Measurements from ENCODE around the gene SLIT3.

SLIT3 gene

DNA sequence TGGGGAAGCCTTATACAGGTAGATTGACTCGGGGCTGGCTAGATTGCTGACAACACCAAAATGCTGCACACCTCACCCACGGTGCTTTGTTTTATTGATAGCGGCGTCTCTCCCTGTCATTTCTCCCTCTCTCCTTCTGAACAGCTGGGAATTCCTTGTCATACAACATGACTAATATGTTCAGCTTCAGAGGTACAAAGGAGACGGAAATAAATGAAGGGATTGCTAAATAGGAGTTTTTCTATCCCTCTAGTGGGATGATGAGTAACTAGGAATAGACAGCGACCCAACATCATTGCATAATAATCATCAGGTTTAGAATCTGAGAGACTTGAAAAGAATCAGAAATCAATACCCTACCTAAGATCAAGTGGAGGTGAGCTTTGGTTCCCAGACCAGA lies 384.1 kb downstream of the SLIT3 start:
- H3K4me3 ChIP-seq (ENCODE audit: low read depth, low read length), result no peak overlapping the region
- TF ChIP-seq POLR2A (IDR thresholded peaks at IDR 0.05; ENCODE audit: extremely low read depth, insufficient read length) (no peak), MYC (IDR thresholded peaks at IDR 0.05; ENCODE audit: low read depth, low read length) (no peak)
- TF ChIP-seq, protein P1, sequence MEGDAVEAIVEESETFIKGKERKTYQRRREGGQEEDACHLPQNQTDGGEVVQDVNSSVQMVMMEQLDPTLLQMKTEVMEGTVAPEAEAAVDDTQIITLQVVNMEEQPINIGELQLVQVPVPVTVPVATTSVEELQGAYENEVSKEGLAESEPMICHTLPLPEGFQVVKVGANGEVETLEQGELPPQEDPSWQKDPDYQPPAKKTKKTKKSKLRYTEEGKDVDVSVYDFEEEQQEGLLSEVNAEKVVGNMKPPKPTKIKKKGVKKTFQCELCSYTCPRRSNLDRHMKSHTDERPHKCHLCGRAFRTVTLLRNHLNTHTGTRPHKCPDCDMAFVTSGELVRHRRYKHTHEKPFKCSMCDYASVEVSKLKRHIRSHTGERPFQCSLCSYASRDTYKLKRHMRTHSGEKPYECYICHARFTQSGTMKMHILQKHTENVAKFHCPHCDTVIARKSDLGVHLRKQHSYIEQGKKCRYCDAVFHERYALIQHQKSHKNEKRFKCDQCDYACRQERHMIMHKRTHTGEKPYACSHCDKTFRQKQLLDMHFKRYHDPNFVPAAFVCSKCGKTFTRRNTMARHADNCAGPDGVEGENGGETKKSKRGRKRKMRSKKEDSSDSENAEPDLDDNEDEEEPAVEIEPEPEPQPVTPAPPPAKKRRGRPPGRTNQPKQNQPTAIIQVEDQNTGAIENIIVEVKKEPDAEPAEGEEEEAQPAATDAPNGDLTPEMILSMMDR (IDR thresholded peaks at IDR 0.05; ENCODE audit: low read depth, low read length), result no peak
- TF ChIP-seq, protein P2, sequence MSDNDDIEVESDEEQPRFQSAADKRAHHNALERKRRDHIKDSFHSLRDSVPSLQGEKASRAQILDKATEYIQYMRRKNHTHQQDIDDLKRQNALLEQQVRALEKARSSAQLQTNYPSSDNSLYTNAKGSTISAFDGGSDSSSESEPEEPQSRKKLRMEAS (IDR thresholded peaks at IDR 0.05; ENCODE audit: low read depth, low read length), result no peak
- no peak for DNase-seq (ENCODE audit: low read depth)

DNA sequence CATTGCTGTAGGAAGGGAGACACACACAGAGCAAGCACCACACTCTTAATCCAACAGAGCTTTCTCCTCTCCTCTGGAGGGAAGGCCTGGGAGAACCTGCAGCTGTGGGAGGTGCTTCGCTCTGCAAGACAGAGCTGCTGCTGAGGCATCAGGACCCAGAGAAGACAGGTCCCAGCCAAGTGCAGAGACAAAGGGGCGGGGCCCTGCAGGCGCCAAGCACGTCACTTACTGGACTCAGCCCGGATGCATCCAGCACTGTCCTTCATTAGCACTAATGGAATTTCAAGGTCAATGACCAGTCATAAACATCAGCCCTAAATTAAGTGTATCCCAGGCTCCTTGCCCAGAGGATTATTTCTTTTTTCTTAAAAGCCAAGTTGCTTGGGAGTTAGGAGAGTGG lies 384.7 kb downstream of the SLIT3 start:
- no peak for DNase-seq (ENCODE audit: low read depth)
- H3K4me3 ChIP-seq (ENCODE audit: low read depth, low read length), result no peak overlapping the region
- no peak for TF ChIP-seq POLR2A (IDR thresholded peaks at IDR 0.05; ENCODE audit: extremely low read depth, insufficient read length)
- TF ChIP-seq, protein P1 (IDR thresholded peaks at IDR 0.05; ENCODE audit: low read depth, low read length), result no peak
- TF ChIP-seq, protein P2 (IDR thresholded peaks at IDR 0.05; ENCODE audit: low read depth, low read length), result no peak
- TF ChIP-seq MYC (IDR thresholded peaks at IDR 0.05; ENCODE audit: low read depth, low read length), result no peak

DNA sequence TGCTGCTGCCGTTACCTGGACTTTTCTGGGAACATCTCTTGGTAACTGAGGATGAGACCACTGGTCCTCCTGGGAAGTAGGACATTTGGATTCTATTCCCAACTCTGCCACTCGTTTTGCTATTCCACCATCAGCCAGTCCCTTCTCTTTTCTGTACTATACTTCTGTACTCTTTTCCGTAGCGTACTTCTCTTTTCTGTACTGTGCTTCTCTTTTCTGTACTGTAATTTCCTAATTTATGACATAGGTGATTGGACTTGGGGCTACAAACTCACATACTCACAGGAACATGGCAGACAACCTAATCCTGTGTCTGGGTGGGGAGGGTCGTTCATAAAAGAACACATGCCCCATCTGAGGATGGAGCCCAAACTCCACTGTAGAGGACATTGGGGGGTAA lies 386.4 kb downstream of the SLIT3 start:
- no peak for DNase-seq (ENCODE audit: low read depth)
- H3K4me3 ChIP-seq (ENCODE audit: low read depth, low read length), result no peak overlapping the region
- TF ChIP-seq, protein P1 (IDR thresholded peaks at IDR 0.05; ENCODE audit: low read depth, low read length), result no peak
- TF ChIP-seq POLR2A (IDR thresholded peaks at IDR 0.05; ENCODE audit: extremely low read depth, insufficient read length), result no peak
- TF ChIP-seq, protein P2 (IDR thresholded peaks at IDR 0.05; ENCODE audit: low read depth, low read length), result no peak
- TF ChIP-seq MYC (IDR thresholded peaks at IDR 0.05; ENCODE audit: low read depth, low read length), result no peak

DNA sequence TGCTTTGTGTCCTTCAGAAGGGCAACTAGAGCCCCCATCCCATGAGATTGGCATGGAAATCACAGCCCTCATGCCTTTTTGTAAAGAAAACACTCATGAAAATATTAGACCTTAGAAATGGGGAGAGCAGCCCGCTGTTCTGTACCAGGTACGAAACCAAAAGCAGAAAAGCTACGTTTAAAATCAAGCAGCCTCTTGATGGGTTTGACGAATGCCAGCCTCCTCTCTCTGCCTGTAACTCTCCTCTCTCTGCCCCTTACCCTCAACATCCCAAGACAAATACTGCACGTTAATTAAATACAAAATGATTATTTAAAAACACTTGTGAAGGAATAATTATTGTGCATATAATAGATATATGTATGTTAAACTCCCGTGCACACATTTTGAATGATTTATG lies 390.1 kb downstream of the SLIT3 start:
- no peak for DNase-seq (ENCODE audit: low read depth)
- no peak overlapping the region for H3K4me3 ChIP-seq (ENCODE audit: low read depth, low read length)
- TF ChIP-seq, protein P1 (IDR thresholded peaks at IDR 0.05; ENCODE audit: low read depth, low read length), result no peak
- TF ChIP-seq, protein P2 (IDR thresholded peaks at IDR 0.05; ENCODE audit: low read depth, low read length), result no peak
- no peak for TF ChIP-seq MYC (IDR thresholded peaks at IDR 0.05; ENCODE audit: low read depth, low read length)
- no peak for TF ChIP-seq POLR2A (IDR thresholded peaks at IDR 0.05; ENCODE audit: extremely low read depth, insufficient read length)

DNA sequence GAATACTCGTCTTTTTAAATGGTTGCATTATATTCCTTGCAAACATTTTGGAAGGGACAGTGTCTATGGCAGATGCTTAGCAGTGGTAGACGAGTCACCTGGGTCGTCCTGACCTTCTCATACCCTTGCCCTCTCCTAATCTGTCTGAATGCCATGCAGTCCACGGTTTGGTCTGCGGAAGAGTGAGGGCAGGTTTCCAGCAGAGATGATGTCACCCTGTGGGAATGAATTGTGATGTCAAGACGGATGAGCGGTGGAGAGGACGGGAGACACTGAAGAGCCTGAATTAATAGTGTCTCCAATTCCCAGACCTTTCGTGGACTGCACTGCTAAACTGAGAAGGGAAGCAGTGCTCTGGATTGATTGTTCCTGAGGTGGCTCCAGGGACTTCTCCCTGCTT lies 392.7 kb downstream of the SLIT3 start:
- DNase-seq (ENCODE audit: low read depth), result no peak
- TF ChIP-seq POLR2A (IDR thresholded peaks at IDR 0.05; ENCODE audit: extremely low read depth, insufficient read length) (no peak), MYC (IDR thresholded peaks at IDR 0.05; ENCODE audit: low read depth, low read length) (no peak)
- TF ChIP-seq, protein P2 (IDR thresholded peaks at IDR 0.05; ENCODE audit: low read depth, low read length), result no peak
- TF ChIP-seq, protein P1 (IDR thresholded peaks at IDR 0.05; ENCODE audit: low read depth, low read length), result no peak
- no peak overlapping the region for H3K4me3 ChIP-seq (ENCODE audit: low read depth, low read length)

DNA sequence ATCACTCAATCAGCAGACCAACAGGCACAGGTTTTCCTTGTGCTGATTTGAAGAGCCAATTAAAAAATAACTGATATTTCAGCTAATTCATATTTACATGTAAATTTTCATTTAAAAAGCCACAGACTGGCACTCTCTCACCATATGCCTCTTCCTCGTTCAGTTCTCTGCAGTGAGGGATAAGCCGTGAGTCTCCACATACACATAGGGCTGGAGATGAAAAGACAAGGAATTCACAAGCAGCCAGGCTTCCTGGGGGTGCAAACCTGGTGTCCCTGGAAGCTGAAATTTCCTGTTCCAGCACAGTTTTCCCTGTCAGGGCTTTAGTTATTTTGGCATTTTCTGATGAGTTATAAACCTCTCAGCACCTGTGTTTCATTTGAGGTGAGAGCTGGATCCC lies 397.9 kb downstream of the SLIT3 start:
- H3K4me3 ChIP-seq (ENCODE audit: low read depth, low read length), result no peak overlapping the region
- TF ChIP-seq POLR2A (IDR thresholded peaks at IDR 0.05; ENCODE audit: extremely low read depth, insufficient read length), result no peak
- TF ChIP-seq, protein P1 (IDR thresholded peaks at IDR 0.05; ENCODE audit: low read depth, low read length), result no peak
- TF ChIP-seq, protein P2 (IDR thresholded peaks at IDR 0.05; ENCODE audit: low read depth, low read length), result no peak
- no peak for TF ChIP-seq MYC (IDR thresholded peaks at IDR 0.05; ENCODE audit: low read depth, low read length)
- no peak for DNase-seq (ENCODE audit: low read depth)

All from NB4 (cell line).